Lower leg skin (tissue), 3 donors: ENCODE measurements around the gene SCAF8.

Source experiments
- POLR2A ChIP-seq, 2 donors: fragments of 450-650 bp; IDR thresholded peaks; one replicate each; pipeline ENCODE4 v1.6.1; 2016 to 2017; ENCODE audit warnings: antibody characterized with exemption in 2 of 2, mild to moderate bottlenecking in 1 of 2, moderate library complexity in 1 of 2
- TF ChIP-seq, protein P1 (sequence below), 3 donors: fragments of 450-650 bp; IDR thresholded peaks; one replicate each; pipeline ENCODE4 v1.5.1; 2016; ENCODE audit warnings: antibody characterized with exemption in 3 of 3, mild to moderate bottlenecking in 3 of 3, moderate library complexity in 2 of 3

DNA sequence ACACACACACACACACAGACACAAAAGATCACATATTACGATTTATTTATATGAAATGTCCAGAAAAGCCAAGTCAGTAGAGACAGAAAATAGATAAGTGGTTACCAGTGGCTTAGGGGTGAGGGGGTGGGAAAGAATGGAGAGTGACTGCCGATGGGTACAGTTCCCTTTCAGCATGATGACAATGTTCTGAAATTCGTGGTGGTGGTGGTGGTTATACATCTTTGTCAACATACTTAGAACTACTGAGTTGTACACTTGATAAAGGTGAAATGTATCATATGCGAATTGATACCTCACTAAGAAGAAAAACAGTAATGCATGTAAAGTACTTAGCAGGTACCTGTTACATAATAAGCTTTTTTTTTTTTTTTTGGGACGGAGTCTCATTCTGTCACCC is 124.3 kb downstream of the SCAF8 start:
- TF ChIP-seq POLR2A (IDR thresholded peaks at IDR 0.05), result no peak
- TF ChIP-seq, protein P1, sequence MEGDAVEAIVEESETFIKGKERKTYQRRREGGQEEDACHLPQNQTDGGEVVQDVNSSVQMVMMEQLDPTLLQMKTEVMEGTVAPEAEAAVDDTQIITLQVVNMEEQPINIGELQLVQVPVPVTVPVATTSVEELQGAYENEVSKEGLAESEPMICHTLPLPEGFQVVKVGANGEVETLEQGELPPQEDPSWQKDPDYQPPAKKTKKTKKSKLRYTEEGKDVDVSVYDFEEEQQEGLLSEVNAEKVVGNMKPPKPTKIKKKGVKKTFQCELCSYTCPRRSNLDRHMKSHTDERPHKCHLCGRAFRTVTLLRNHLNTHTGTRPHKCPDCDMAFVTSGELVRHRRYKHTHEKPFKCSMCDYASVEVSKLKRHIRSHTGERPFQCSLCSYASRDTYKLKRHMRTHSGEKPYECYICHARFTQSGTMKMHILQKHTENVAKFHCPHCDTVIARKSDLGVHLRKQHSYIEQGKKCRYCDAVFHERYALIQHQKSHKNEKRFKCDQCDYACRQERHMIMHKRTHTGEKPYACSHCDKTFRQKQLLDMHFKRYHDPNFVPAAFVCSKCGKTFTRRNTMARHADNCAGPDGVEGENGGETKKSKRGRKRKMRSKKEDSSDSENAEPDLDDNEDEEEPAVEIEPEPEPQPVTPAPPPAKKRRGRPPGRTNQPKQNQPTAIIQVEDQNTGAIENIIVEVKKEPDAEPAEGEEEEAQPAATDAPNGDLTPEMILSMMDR (IDR thresholded peaks at IDR 0.05), result no peak
